AG04450 (cell line): Measurements from ENCODE around the gene KCNH1. TPM values are rescaled to one million over a fixed set of nuclear protein-coding genes. Genes with fewer than 3 reads are reported as not detected.

Source experiments
- CTCF ChIA-PET: fragments of 300-600, 350-600 bp; formaldehyde crosslinking; extraction: SDS; loops from one replicate; lab custom pipeline; 2022; ENCODE audit warnings: antibody characterized with exemption, inconsistent platforms; lab: Charles Lee
- POLR2A ChIA-PET: fragments of 350-600 bp; formaldehyde crosslinking; extraction: SDS; loops from one replicate; lab custom pipeline; 2021; ENCODE audit warnings: antibody characterized with exemption, inconsistent platforms; lab: Yijun Ruan, JAX
- DNase-seq: peaks from one replicate; pipeline ENCODE4 v3.0.0-alpha.2; 2011; ENCODE audit warnings: low read depth, low spot score
- H3K27ac ChIP-seq: one replicate; pipeline ENCODE4 v1.5.1; 2012; ENCODE audit warnings: low read depth, low read length, control low read depth
- H3K27me3 ChIP-seq: one replicate; pipeline ENCODE4 v1.6.0; 2012; ENCODE audit warnings: low read length; ENCODE audit not compliant: control insufficient read depth, insufficient read depth
- H3K4me3 ChIP-seq: 2 replicates; pipeline ENCODE4 v1.5.1; 2011; ENCODE audit warnings: mild to moderate bottlenecking, low read depth, low read length, control low read depth
- H3K9me3 ChIP-seq: 2 replicates; pipeline ENCODE4 v1.5.1; 2012; ENCODE audit warnings: low read length; ENCODE audit not compliant: control insufficient read depth, insufficient read depth
- CTCF ChIP-seq: IDR thresholded peaks from 2 replicates; pipeline ENCODE4 v1.5.1; 2011; ENCODE audit warnings: low read depth, low read length, control low read depth, inconsistent platforms
- polyA plus RNA-seq: library from polyadenylated mRNA; depleted of rRNA; stranded (reverse); fragments of >200 nt; gene quantifications from 2 replicates; pipeline ENCODE4 v1.2.3, GENCODE V29; 2011

KCNH1 gene
- polyA plus RNA-seq, 1 experiment = 0.31 TPM

DNA sequence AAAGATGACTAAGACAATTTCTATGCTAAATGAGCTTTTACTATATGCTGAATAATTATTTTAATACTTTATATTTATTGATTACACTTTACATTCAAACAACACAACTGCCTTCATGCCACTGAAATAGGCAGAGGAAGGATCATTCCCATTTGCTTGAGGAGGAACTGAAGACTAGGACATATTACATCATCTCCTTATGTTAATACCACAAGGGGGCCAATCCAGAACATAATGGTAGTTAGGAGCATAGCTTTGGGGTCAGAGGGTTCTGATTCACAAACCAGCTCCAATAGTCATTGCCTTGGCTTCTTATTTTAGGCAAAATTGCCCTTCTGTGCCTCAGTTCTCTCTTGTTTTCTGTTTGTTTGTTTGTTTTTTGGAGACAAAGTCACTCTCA is 306.5 kb downstream of the KCNH1 start:
- CTCF ChIA-PET = no interaction called here

DNA sequence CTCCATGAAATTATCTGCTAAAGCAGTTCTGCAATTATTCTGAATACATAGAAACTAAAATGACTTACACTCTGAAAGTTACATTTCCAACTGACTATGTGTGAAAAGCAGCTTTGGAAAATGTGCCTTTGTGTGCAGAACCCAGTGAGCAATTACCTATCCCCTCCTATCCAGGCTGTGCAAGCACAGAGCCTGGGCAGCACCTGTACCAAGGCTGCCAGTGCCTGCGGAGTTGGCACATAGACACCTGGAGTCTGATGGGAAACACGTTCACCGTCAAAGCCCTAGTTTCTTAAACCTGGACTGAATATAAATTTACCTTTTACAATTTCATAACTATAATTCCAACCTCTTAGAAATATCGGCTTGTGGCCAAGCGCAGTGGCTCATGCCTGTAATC is 307.3 kb downstream of the KCNH1 start:
- no peak for TF ChIP-seq CTCF
- DNase-seq = no peak
- Histone ChIP-seq H3K27me3 (no peaks in the 10 kb centered on the region), H3K4me3 (no peak overlapping the region), H3K27ac (no peak overlapping the region), H3K9me3 (no peaks in the 10 kb centered on the region)
- POLR2A ChIA-PET = no interaction called here
- CTCF ChIA-PET = no interaction called here

More for the DNA sequence above, 306.5 kb downstream of the KCNH1 start:
- H3K4me3 ChIP-seq = no peak overlapping the region
- no peaks in the 10 kb centered on the region for H3K9me3 ChIP-seq
- H3K27me3 ChIP-seq = no peaks in the 10 kb centered on the region
- no peak overlapping the region for H3K27ac ChIP-seq
- POLR2A ChIA-PET = no interaction called here
- TF ChIP-seq CTCF = no peak
- DNase-seq = no peak

- H3K9me3 ChIP-seq = no peaks in the 10 kb centered on the region
- no peak for DNase-seq
- H3K4me3 ChIP-seq = no peak overlapping the region
- ChIA-PET CTCF (no interaction called here), POLR2A (no interaction called here)
- TF ChIP-seq CTCF = no peak
- no peaks in the 10 kb centered on the region for H3K27me3 ChIP-seq
- H3K27ac ChIP-seq = no peak overlapping the region
Measured at GRCh38 chr1:210822932-210823331, 311.0 kb downstream of the KCNH1 start.

DNA sequence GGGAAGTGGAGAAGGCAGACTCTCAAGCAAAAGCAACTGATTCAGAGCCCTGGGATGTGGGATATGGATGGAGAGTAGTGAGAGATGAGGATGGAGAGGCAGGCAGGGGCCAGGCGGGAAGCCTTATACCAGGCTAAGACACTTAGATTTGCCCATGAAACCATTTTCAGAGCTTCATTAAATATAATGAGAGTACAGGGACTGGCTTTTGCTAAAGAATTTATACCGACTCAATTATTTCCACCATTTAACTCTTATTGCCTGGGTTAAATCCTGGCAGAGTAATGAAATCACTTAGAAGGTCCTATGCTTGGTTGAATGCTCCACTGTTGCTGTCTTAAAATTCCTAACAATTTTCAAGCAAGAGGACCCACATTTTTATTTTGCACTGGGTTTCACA is 311.7 kb downstream of the KCNH1 start:
- ChIA-PET POLR2A (no interaction called here), CTCF (no interaction called here)
- no peak for TF ChIP-seq CTCF
- DNase-seq = no peak
- H3K9me3 ChIP-seq = no peaks in the 10 kb centered on the region
- H3K27me3 ChIP-seq = no peaks in the 10 kb centered on the region
- no peak overlapping the region for H3K27ac ChIP-seq
- no peak overlapping the region for H3K4me3 ChIP-seq

GRCh38 chr1:210821615-210822014 is 312.3 kb downstream of the KCNH1 start:
- no peak for TF ChIP-seq CTCF
- no peaks in the 10 kb centered on the region for H3K9me3 ChIP-seq
- H3K4me3 ChIP-seq = no peak overlapping the region
- ChIA-PET POLR2A (no interaction called here), CTCF (no interaction called here)
- no peak for DNase-seq
- no peak overlapping the region for H3K27ac ChIP-seq
- H3K27me3 ChIP-seq = no peaks in the 10 kb centered on the region
